NCI-H1092 treated with DMSO at 0.1 percent for 48 hours (cell line): ENCODE results near the gene KCNJ10.

Experiments
- DNase-seq: peaks from one replicate; lab custom pipeline; 2025; lab: John Stamatoyannopoulos, UW

The KCNJ10 gene

GRCh38 chr1:159962176-159962575 is 107.8 kb downstream of the KCNJ10 start:
- no peak for DNase-seq

GRCh38 chr1:159961636-159962035 is 108.3 kb downstream of the KCNJ10 start:
- no peak for DNase-seq

- no peak for DNase-seq
Observed at GRCh38 chr1:159960721-159961381, 109.1 kb downstream of the KCNJ10 start.

GRCh38 chr1:159959451-159959850 is 110.5 kb downstream of the KCNJ10 start:
- no peak for DNase-seq

- DNase-seq: no peak
Observed at GRCh38 chr1:159958719-159959380, 111.1 kb downstream of the KCNJ10 start.

- peak; percentile 23 for DNase-seq
Observed at GRCh38 chr1:159957824-159958268, 112.1 kb downstream of the KCNJ10 start.

GRCh38 chr1:159955456-159955855 is 114.5 kb downstream of the KCNJ10 start:
- DNase-seq: no peak

GRCh38 chr1:159953536-159954515 is 116.1 kb downstream of the KCNJ10 start, which contains the start of gene SLAMF9:
TSS of gene SLAMF9 (minus strand) at chr1:159954237. CDS start at chr1:159954137, 100 bp downstream.
- no peak for DNase-seq

GRCh38 chr1:159952932-159953331 is 117.0 kb downstream of the KCNJ10 start:
- DNase-seq: no peak

- no peak for DNase-seq
Observed at GRCh38 chr1:159951551-159951950, 118.4 kb downstream of the KCNJ10 start.

- no peak for DNase-seq
Observed at GRCh38 chr1:159951016-159951415, 118.9 kb downstream of the KCNJ10 start.

- no peak for DNase-seq
Observed at GRCh38 chr1:159949981-159950381, 120.0 kb downstream of the KCNJ10 start.

GRCh38 chr1:159949123-159949522 is 120.8 kb downstream of the KCNJ10 start:
- no peak for DNase-seq
